BJ (cell line): ENCODE data around the gene CR1L. TPM values are rescaled to one million over a fixed set of nuclear protein-coding genes. Genes with fewer than 3 reads are reported as not detected.
A peak's percentile ranks its signal among the peaks of the same experiment; 100 is the strongest.

Source experiments
- CTCF ChIA-PET: fragments of 350-600 bp; formaldehyde crosslinking; extraction: SDS; loops from one replicate; lab custom pipeline; 2021; ENCODE audit warnings: antibody characterized with exemption, inconsistent platforms; lab: Yijun Ruan, JAX
- POLR2A ChIA-PET: fragments of 300-600 bp; sonication (Branson Sonifier 250); formaldehyde crosslinking; extraction: SDS; loops from one replicate; lab custom pipeline; 2021; ENCODE audit warnings: antibody characterized with exemption; lab: Charles Lee
- DNase-seq: peaks from one replicate; pipeline ENCODE4 v3.0.0-alpha.2; 2011; ENCODE audit warnings: low read depth
- H3K27me3 ChIP-seq: 2 replicates; pipeline ENCODE4 v1.6.0; 2011; ENCODE audit warnings: low read length; ENCODE audit not compliant: control insufficient read depth, insufficient read depth
- H3K36me3 ChIP-seq: 2 replicates; pipeline ENCODE4 v1.5.1; 2011; ENCODE audit warnings: low read length; ENCODE audit not compliant: control insufficient read depth, insufficient read depth
- H3K4me3 ChIP-seq: 2 replicates; pipeline ENCODE4 v1.5.1; 2011; ENCODE audit warnings: low read depth, mild to moderate bottlenecking, control low read depth, low read length
- CTCF ChIP-seq: IDR thresholded peaks from 2 replicates; pipeline ENCODE4 v1.5.1; 2011; ENCODE audit warnings: low read depth, mild to moderate bottlenecking, control low read depth, inconsistent platforms, low read length, moderate library complexity; ENCODE audit not compliant: insufficient read depth
- polyA minus RNA-seq: library from RNA; depleted of rRNA, polyadenylated mRNA; stranded (reverse); fragments of >200 nt; gene quantifications from 2 replicates; pipeline ENCODE4 v1.2.3, GENCODE V29; 2011; rRNA and poly(A)+ RNA removed
- polyA plus RNA-seq: library from polyadenylated mRNA; depleted of rRNA; stranded (reverse); fragments of >200 nt; gene quantifications from 2 replicates; pipeline ENCODE4 v1.2.3, GENCODE V29; 2011; rRNA removed

The CR1L gene
- polyA plus RNA-seq (not detected in 2 replicates), polyA minus RNA-seq (not detected in 2 replicates)

DNA sequence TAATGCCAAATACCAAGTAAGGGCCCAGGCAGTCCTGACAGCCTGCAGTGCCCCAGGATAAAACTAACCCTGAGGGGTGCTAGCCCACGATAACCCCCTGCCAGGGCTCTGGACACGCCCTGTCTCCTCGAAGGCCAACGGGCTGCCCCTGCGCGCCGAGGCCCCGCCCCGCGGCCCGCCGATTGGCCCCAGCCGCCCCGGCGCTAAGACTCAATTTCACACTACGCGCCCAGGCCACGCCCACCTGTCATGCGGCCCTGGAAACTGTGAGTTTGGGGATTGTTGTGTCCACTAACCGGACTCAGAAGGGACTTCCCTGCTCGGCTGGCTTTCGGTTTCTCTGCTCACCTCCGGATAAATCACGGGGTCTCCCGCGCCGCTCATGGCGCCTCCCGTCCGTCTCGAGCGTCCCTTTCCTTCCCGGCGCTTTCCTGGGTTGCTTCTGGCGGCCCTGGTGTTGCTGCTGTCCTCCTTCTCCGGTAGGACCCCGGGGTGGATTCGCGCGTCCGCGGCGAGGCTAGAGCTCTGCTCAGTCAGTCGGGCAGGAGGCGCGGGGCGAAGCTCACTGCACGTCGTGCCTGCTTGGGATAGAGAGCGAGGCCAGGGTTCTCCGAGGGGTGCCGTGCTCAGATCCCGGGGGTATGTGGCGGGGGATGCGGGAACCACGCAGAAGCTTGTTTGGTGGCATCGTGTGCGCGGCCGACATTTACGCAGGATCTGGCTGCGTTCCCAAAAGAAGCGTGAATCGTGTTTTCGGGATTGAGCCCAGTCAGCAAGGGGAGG is at the start of gene CR1L:
CR1L (plus strand) TSS at position 282 of the 783 bp plus-strand sequence; CDS start at position 383, 101 bp downstream.
- CTCF ChIA-PET, result interaction anchor here (0.6 kb wide), 1 partner anchor 19 kb away, joined by 5 read pairs; no protein-coding TSS in a partner anchor
- no peaks in the 10 kb centered on the region for H3K36me3 ChIP-seq
- H3K27me3 ChIP-seq, result peaks cover 9% of the 10 kb centered on the region
- no peak for TF ChIP-seq CTCF
- peak within 1 kb of the TSS; percentile 54 for H3K4me3 ChIP-seq
- POLR2A ChIA-PET, result no interaction called here
- no peak for DNase-seq

DNA sequence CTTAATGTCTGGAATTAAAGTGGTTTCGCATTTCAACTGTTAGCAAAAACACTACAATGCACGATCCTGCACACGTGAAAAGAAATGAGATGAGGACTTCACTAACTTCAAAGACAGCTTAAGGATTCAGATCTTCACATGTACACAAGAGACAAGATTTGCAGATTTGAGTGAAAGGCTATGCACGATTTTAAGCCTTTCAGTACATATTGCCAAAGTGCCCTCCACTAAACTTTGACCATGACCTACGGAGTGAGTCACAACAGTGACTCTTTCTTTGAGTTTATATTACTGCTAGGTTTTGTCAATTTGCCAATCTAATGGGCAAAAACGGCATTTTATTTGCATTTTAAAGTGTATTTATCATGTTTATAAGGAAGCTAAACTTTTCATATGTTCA is 41.2 kb upstream of the CR1L start:
- Histone ChIP-seq H3K36me3 (no peaks in the 10 kb centered on the region), H3K4me3 (no peak overlapping the region), H3K27me3 (no peaks in the 10 kb centered on the region)
- ChIA-PET POLR2A (no interaction called here), CTCF (interaction anchor here (2.0 kb wide), 1 partner anchor 17 kb away, joined by 9 read pairs; no protein-coding TSS in a partner anchor)
- TF ChIP-seq CTCF, result no peak
- DNase-seq, result no peak

DNA sequence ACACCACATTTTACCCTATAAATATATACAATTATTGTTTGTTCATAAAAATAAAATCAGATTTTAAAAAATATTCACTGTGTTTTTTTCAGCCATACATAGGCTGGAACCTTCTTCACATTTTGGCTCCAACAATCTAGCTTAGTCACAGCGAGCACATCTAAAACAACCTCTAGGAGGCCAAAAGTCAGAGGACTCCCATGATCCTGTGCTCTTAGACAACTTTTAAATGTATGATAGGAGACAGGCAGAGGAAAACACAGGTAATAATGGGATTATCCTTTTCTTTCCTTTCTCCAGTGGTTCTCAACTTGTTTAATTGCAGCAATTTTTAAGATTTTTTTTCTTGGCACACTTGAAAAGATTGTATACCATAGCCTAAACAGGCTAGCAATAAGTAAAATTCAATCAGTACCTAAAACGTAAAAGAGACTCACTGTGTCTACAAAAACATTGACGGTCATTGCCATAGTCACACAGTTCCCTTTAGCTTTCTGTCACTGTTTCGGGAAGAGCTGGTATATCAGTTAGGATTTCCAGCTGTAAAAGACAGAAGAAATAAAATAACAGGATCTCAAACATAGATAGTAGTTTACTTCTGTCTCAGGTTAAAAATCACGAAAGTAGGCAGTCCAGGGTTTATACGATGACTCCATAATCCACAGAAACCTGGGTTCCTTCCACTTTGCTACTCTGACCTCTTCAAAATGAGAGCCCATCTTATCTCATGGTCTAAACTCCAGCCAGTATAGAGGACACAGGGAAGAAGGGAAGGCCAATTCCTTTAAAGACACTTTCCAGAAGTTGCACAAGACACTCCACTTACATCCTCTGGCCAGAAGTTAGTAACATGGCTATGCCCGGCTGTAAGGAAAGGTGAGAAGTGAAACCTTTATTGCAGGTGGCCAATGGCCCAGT is 39.2 kb upstream of the CR1L start:
- Histone ChIP-seq H3K4me3 (no peak overlapping the region), H3K27me3 (no peaks in the 10 kb centered on the region), H3K36me3 (no peaks in the 10 kb centered on the region)
- POLR2A ChIA-PET, result no interaction called here
- no peak for TF ChIP-seq CTCF
- no peak for DNase-seq
- CTCF ChIA-PET, result interaction anchor here (2.0 kb wide), 1 partner anchor 15 kb away, joined by 9 read pairs; no protein-coding TSS in a partner anchor

DNA sequence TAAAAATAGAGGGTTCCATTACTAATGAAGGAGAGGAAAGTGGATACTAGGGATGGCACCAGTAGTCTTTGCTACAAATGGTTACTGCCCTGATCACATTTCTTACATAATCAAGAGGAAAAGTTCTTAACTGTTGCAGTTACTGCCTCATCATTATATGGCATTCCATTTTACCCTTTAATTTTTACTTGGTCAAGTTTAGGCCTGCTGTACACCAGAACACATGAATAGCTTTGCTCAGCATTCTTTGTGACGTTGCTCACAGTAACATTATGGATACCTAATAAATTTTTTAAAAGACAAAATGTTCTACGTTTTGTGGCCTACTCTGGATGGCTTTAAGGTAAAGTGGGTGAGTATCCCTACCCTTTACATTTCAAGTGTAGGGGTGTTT is 38.6 kb upstream of the CR1L start:
- POLR2A ChIA-PET, result no interaction called here
- DNase-seq, result no peak
- CTCF ChIA-PET, result interaction anchor here (0.6 to 1.2 kb wide), 2 partner anchors 14 to 414 kb away, joined by 3 read pairs; no protein-coding TSS in a partner anchor
- Histone ChIP-seq H3K4me3 (no peak overlapping the region), H3K36me3 (no peaks in the 10 kb centered on the region), H3K27me3 (no peaks in the 10 kb centered on the region)
- TF ChIP-seq CTCF, result no peak

GRCh38 chr1:207612762-207613161 is 32.2 kb upstream of the CR1L start:
- H3K27me3 ChIP-seq, result no peaks in the 10 kb centered on the region
- CTCF ChIA-PET, result no interaction called here
- no peak for TF ChIP-seq CTCF
- H3K4me3 ChIP-seq, result no peak overlapping the region
- DNase-seq, result no peak
- no peaks in the 10 kb centered on the region for H3K36me3 ChIP-seq
- POLR2A ChIA-PET, result no interaction called here
